ENCODE results near the gene EEPD1. TPM values are rescaled to one million over a fixed set of nuclear protein-coding genes. Genes with fewer than 3 reads are reported as not detected.

Gene EEPD1
- total and polyA plus RNA-seq, 2 donors (not counting 3 experiments of a cell fraction or from before 2014, with no cell fraction given) = 0.40 to 0.42 TPM

DNA sequence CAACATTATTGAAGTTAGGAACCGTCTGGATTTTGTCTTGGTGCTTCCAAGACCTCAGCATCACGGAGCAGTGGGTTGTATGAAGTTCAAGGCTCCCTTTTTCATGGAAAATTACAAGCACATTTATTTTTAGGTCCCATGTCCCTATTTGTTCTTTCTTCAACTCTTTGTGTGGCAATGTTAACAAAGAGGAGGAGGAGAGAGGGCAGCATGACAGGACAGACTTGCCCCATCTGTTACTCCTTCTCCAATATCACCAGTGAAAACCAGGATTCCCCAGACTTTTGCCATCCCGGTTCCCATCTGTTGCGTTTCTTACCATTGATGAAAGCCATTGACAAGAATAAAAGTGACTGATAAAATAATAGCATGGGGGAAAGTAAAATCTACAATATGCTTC is 28.6 kb downstream of the EEPD1 start:
- no TSS peak for BruUV-seq (replicated peaks)
- no peak for FAIRE-seq
- intact Hi-C loops (cut with micrococcal nuclease) = loop anchor here (10.0 kb wide), 1 partner anchor 57 kb away; no protein-coding TSS in a partner anchor

More for the DNA sequence above, 28.6 kb downstream of the EEPD1 start:
- Histone ChIP-seq H3K9me3 (replicated peaks; ENCODE audit: control insufficient read depth, insufficient read depth, low read length) (no peaks in the 10 kb centered on the region), H3K4me2 (ENCODE audit: insufficient read depth, low read length) (no peak overlapping the region), H3K36me3 (ENCODE audit: control insufficient read depth in 2 of 2, extremely low read depth in 1 of 2, insufficient read depth in 2 of 2, low read length in 2 of 2) (no peaks in the 10 kb centered on the region), H3K4me3 (replicated peaks in 1 of 3; ENCODE audit: insufficient read depth in 1 of 3, low read depth in 1 of 3, low read length in 3 of 3) (no peak overlapping the region), H3K27ac (ENCODE audit: insufficient read depth, low read depth, low read length) (no peak overlapping the region), H3K9me1 (replicated peaks; ENCODE audit: control insufficient read depth, extremely low read depth, insufficient read depth, low read length) (no peaks in the 10 kb centered on the region), H3K4me1 (ENCODE audit: control insufficient read depth, extremely low read depth, insufficient read depth, low read length) (no peaks in the 10 kb centered on the region), H2AFZ (ENCODE audit: low read depth, low read length) (no peak overlapping the region), H3K9ac (replicated peaks; ENCODE audit: extremely low read depth, insufficient read depth, low read length) (no peak overlapping the region), H4K20me1 (replicated peaks; ENCODE audit: control insufficient read depth, extremely low read depth, insufficient read depth, low read length) (no peaks in the 10 kb centered on the region), H3K79me2 (ENCODE audit: control insufficient read depth, insufficient read depth, low read length) (no peaks in the 10 kb centered on the region), H3K27me3 (ENCODE audit: control insufficient read depth in 2 of 2, insufficient read depth in 2 of 2, low read length in 2 of 2) (no peaks in the 10 kb centered on the region)
- TF ChIP-seq POLR2AphosphoS5 (IDR thresholded peaks at IDR 0.05; ENCODE audit: insufficient read depth, low read depth, low read length) = no peak
- no peak for TF ChIP-seq JUN (IDR thresholded peaks at IDR 0.05; ENCODE audit: borderline replicate concordance, insufficient read depth, insufficient read length, low read depth)
- TF ChIP-seq GATA2 (IDR thresholded peaks at IDR 0.05; ENCODE audit: insufficient read depth, insufficient read length, low read depth, low read length) = no peak
- TF ChIP-seq EZH2 (IDR thresholded peaks at IDR 0.05; ENCODE audit: borderline replicate concordance, low read depth, low read length, severe bottlenecking) = no peak
- TF ChIP-seq MYC (IDR thresholded peaks at IDR 0.05; ENCODE audit: low read depth, low read length) = no peak
- TF ChIP-seq POLR2A (IDR thresholded peaks at IDR 0.05; ENCODE audit: low read depth, low read length) = no peak
- TF ChIP-seq, protein P1, sequence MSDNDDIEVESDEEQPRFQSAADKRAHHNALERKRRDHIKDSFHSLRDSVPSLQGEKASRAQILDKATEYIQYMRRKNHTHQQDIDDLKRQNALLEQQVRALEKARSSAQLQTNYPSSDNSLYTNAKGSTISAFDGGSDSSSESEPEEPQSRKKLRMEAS (IDR thresholded peaks at IDR 0.05; ENCODE audit: insufficient read depth, insufficient read length) = no peak
- no peak for TF ChIP-seq FOS (IDR thresholded peaks at IDR 0.05; ENCODE audit: borderline replicate concordance, insufficient read depth, low read length)
- TF ChIP-seq, protein P2, sequence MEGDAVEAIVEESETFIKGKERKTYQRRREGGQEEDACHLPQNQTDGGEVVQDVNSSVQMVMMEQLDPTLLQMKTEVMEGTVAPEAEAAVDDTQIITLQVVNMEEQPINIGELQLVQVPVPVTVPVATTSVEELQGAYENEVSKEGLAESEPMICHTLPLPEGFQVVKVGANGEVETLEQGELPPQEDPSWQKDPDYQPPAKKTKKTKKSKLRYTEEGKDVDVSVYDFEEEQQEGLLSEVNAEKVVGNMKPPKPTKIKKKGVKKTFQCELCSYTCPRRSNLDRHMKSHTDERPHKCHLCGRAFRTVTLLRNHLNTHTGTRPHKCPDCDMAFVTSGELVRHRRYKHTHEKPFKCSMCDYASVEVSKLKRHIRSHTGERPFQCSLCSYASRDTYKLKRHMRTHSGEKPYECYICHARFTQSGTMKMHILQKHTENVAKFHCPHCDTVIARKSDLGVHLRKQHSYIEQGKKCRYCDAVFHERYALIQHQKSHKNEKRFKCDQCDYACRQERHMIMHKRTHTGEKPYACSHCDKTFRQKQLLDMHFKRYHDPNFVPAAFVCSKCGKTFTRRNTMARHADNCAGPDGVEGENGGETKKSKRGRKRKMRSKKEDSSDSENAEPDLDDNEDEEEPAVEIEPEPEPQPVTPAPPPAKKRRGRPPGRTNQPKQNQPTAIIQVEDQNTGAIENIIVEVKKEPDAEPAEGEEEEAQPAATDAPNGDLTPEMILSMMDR (IDR thresholded peaks at IDR 0.05; ENCODE audit: extremely low read depth in 1 of 2, insufficient read depth in 1 of 2, low read depth in 1 of 2, low read length in 2 of 2) = no peak
- POLR2A ChIA-PET = no interaction called here
- CTCF ChIA-PET = no interaction called here
- dilution Hi-C loops (cut with MboI; ENCODE audit: extremely low pct_ligation_motif_present, low sequenced_read_pairs) = no loop called here
- no peak for DNase-seq (ENCODE audit: low read depth, low spot score)
